Activated CD8-positive, alpha-beta T cell treated with anti-CD3 and anti-CD28 coated beads for 36 hours (primary cell): ENCODE results near the gene GAB3. TPM values are rescaled to one million over a fixed set of nuclear protein-coding genes. Genes with fewer than 3 reads are reported as not detected.
"Not testable (repeated sequence)": the region's sequence is repeated elsewhere in the genome, so short reads cannot be mapped to it uniquely, and the experiment has no call there.

Experiments used
- ATAC-seq: fragments of 200-7000 bp; cut with Tn5 transposase; one replicate; pipeline ENCODE4 v1.10.0; 2021; ENCODE audit warnings: mild to moderate bottlenecking, moderate library complexity
- CTCF ChIA-PET: fragments of 350-600 bp; sonication (Branson Sonifier 250); formaldehyde crosslinking; loops from one replicate; lab custom pipeline; 2021; ENCODE audit warnings: antibody characterized with exemption; lab: Charles Lee
- POLR2A ChIA-PET: fragments of 350-600 bp; sonication (Branson Sonifier 250); formaldehyde crosslinking; loops from one replicate; lab custom pipeline; 2021; ENCODE audit warnings: antibody characterized with exemption; lab: Charles Lee
- DNase-seq: peaks from one replicate; pipeline ENCODE4 v3.0.0-alpha.2; 2020
- H3K27ac Mint-ChIP-seq: one replicate; pipeline ENCODE4 v1.8.0; 2021; ENCODE audit warnings: mild to moderate bottlenecking, mixed read lengths
- H3K27me3 Mint-ChIP-seq: one replicate; pipeline ENCODE4 v1.8.0; 2021; ENCODE audit warnings: mixed read lengths
- H3K36me3 Mint-ChIP-seq: one replicate; pipeline ENCODE4 v1.8.0; 2021; ENCODE audit warnings: low read depth, mixed read lengths
- H3K4me1 Mint-ChIP-seq: one replicate; pipeline ENCODE4 v1.8.0; 2021; ENCODE audit warnings: low read depth, mixed read lengths
- H3K4me3 Mint-ChIP-seq: one replicate; pipeline ENCODE4 v1.8.0; 2021; ENCODE audit warnings: mild to moderate bottlenecking, moderate library complexity, mixed read lengths
- H3K9me3 Mint-ChIP-seq: one replicate; pipeline ENCODE4 v1.8.0; 2021; ENCODE audit warnings: mixed read lengths
- CTCF ChIP-seq: fragments of 200-600 bp; IDR thresholded peaks from one replicate; pipeline ENCODE4 v1.8.0; 2022; ENCODE audit warnings: antibody characterized with exemption, mild to moderate bottlenecking
- intact Hi-C: fragments of 100-400 bp; cut with micrococcal nuclease; formaldehyde crosslinking; loops from one replicate; pipeline ENCODE4 v1.10.0; 2022
- total RNA-seq, 2 experiments: library from RNA; stranded (reverse); gene quantifications; one replicate each; pipeline ENCODE4 v1.2.3, GENCODE V29; 2021

GAB3 gene
- total RNA-seq, 2 experiments from 2014 or later, result 3.9 to 5.0 TPM

- Mint-ChIP-seq H3K4me1 (no peaks in the 10 kb centered on the region), H3K27me3 (no peaks in the 10 kb centered on the region), H3K36me3 (no peaks in the 10 kb centered on the region), H3K27ac (no peak overlapping the region), H3K9me3 (no peaks in the 10 kb centered on the region), H3K4me3 (no peak overlapping the region)
- CTCF ChIA-PET, result no interaction called here
- ATAC-seq, result no peak
- intact Hi-C loops, result no loop called here
- no peak for DNase-seq
- no peak for TF ChIP-seq CTCF
- POLR2A ChIA-PET, result no interaction called here
Observed at GRCh38 chrX:154653048-154653401, 97.9 kb downstream of the GAB3 start.

GRCh38 chrX:154652311-154653047 is 98.4 kb downstream of the GAB3 start:
- H3K9me3 Mint-ChIP-seq, result no peaks in the 10 kb centered on the region
- no peaks in the 10 kb centered on the region for H3K27me3 Mint-ChIP-seq
- H3K4me3 Mint-ChIP-seq, result no peak overlapping the region
- no peaks in the 10 kb centered on the region for H3K4me1 Mint-ChIP-seq
- no peak for DNase-seq
- no peak for ATAC-seq
- ChIA-PET CTCF (no interaction called here), POLR2A (no interaction called here)
- intact Hi-C loops, result no loop called here
- H3K27ac Mint-ChIP-seq, result no peak overlapping the region
- no peaks in the 10 kb centered on the region for H3K36me3 Mint-ChIP-seq
- no peak for TF ChIP-seq CTCF

- no peak for DNase-seq
- intact Hi-C loops, result no loop called here
- ChIA-PET POLR2A (no interaction called here), CTCF (no interaction called here)
- no peaks in the 10 kb centered on the region for H3K9me3 Mint-ChIP-seq
- no peaks in the 10 kb centered on the region for H3K4me1 Mint-ChIP-seq
- no peak for TF ChIP-seq CTCF
- no peak overlapping the region for H3K27ac Mint-ChIP-seq
- no peak overlapping the region for H3K4me3 Mint-ChIP-seq
- no peaks in the 10 kb centered on the region for H3K36me3 Mint-ChIP-seq
- H3K27me3 Mint-ChIP-seq, result no peaks in the 10 kb centered on the region
- no peak for ATAC-seq
Observed at GRCh38 chrX:154650221-154650510, 100.7 kb downstream of the GAB3 start.

GRCh38 chrX:154649503-154650220 is 101.2 kb downstream of the GAB3 start:
- no peak overlapping the region for H3K27ac Mint-ChIP-seq
- H3K27me3 Mint-ChIP-seq, result no peaks in the 10 kb centered on the region
- intact Hi-C loops, result no loop called here
- H3K4me3 Mint-ChIP-seq, result no peak overlapping the region
- DNase-seq (no peak), ATAC-seq (no peak)
- no peaks in the 10 kb centered on the region for H3K4me1 Mint-ChIP-seq
- CTCF ChIA-PET, result no interaction called here
- H3K36me3 Mint-ChIP-seq, result no peaks in the 10 kb centered on the region
- no peaks in the 10 kb centered on the region for H3K9me3 Mint-ChIP-seq
- POLR2A ChIA-PET, result no interaction called here
- TF ChIP-seq CTCF, result no peak

GRCh38 chrX:154648931-154649330 is 101.9 kb downstream of the GAB3 start:
- DNase-seq (no peak), ATAC-seq (no peak)
- ChIA-PET POLR2A (no interaction called here), CTCF (no interaction called here)
- Mint-ChIP-seq H3K27ac (no peak overlapping the region), H3K9me3 (no peaks in the 10 kb centered on the region), H3K4me1 (no peaks in the 10 kb centered on the region), H3K4me3 (no peak overlapping the region), H3K36me3 (no peaks in the 10 kb centered on the region), H3K27me3 (no peaks in the 10 kb centered on the region)
- intact Hi-C loops, result no loop called here
- TF ChIP-seq CTCF, result no peak

- H3K4me3 Mint-ChIP-seq, H3K27ac Mint-ChIP-seq, CTCF ChIA-PET, H3K4me1 Mint-ChIP-seq, H3K27me3 Mint-ChIP-seq, POLR2A ChIA-PET, DNase-seq, H3K9me3 Mint-ChIP-seq, H3K36me3 Mint-ChIP-seq, intact Hi-C loops: not testable (repeated sequence)
- ATAC-seq, result peak; percentile 87
Observed at GRCh38 chrX:154645745-154646378, 105.0 kb downstream of the GAB3 start.

GRCh38 chrX:154643708-154644107 is 107.2 kb downstream of the GAB3 start:
- ATAC-seq, intact Hi-C loops, DNase-seq, H3K27me3 Mint-ChIP-seq, H3K27ac Mint-ChIP-seq, POLR2A ChIA-PET, H3K36me3 Mint-ChIP-seq, H3K4me3 Mint-ChIP-seq, CTCF ChIA-PET, H3K4me1 Mint-ChIP-seq, H3K9me3 Mint-ChIP-seq: not testable (repeated sequence)
